Kidney (tissue), 14 donors: ENCODE measurements around the gene HIP1R. TPM values are rescaled to one million over a fixed set of nuclear protein-coding genes. Genes with fewer than 3 reads are reported as not detected.

Source experiments
- DNase-seq, 5 donors: peaks; one replicate each; pipeline ENCODE4 v3.0.0-alpha.2; 2013 to 2020
- FAIRE-seq: peaks from 2 replicates; lab custom pipeline; 2012; peaks lifted over from hg19 to GRCh38; lab: Jason Lieb, UNC
- H3K27ac ChIP-seq, 2 donors: one replicate each; pipeline ENCODE4 v1.7.0; 2013; ENCODE audit warnings: low read depth in 2 of 2, low read length in 2 of 2, inconsistent platforms in 1 of 2
- H3K27me3 ChIP-seq: one replicate; pipeline ENCODE4 v1.7.1; 2013; ENCODE audit warnings: low read length, inconsistent platforms; ENCODE audit not compliant: control insufficient read depth, insufficient read depth
- H3K36me3 ChIP-seq, 3 donors: one replicate each; pipeline versions ENCODE4 v1.7.0 to v1.7.1; 2013; ENCODE audit warnings: low read length in 3 of 3, control low read depth in 1 of 3, inconsistent platforms in 1 of 3; ENCODE audit not compliant: insufficient read depth in 3 of 3, control insufficient read depth in 2 of 3
- H3K4me1 ChIP-seq, 3 donors: one replicate each; pipeline versions ENCODE4 v1.7.0 to v1.7.1; 2013; ENCODE audit warnings: low read length in 3 of 3, inconsistent platforms in 1 of 3, low read depth in 1 of 3; ENCODE audit not compliant: control insufficient read depth in 2 of 3, insufficient read depth in 2 of 3
- H3K4me3 ChIP-seq, 3 donors: one replicate each; pipeline versions ENCODE4 v1.7.0 to v1.8.1; 2013; ENCODE audit warnings: low read length in 3 of 3, control low read depth in 1 of 3, inconsistent platforms in 1 of 3
- H3K9ac ChIP-seq, 3 donors: one replicate each; pipeline versions ENCODE4 v1.7.0 to v1.7.1; 2013; ENCODE audit warnings: low read length in 3 of 3, control low read depth in 1 of 3, inconsistent platforms in 1 of 3
- H3K9me3 ChIP-seq, 3 donors: one replicate each; pipeline versions ENCODE4 v1.7.0 to v1.7.1; 2013; ENCODE audit warnings: low read length in 3 of 3, control low read depth in 1 of 3, inconsistent platforms in 1 of 3; ENCODE audit not compliant: control insufficient read depth in 2 of 3, insufficient read depth in 1 of 3
- CTCF ChIP-seq: IDR thresholded peaks from 3 replicates; pipeline ENCODE4 v1.5.1; 2012; ENCODE audit warnings: mild to moderate bottlenecking, moderate library complexity, borderline replicate concordance; ENCODE audit not compliant: insufficient read depth; ENCODE audit errors: extremely low read depth
- intact Hi-C: fragments of 100-400 bp; cut with DNase I; formaldehyde crosslinking; loops from one replicate; pipeline ENCODE4 v1.11.1; 2022
- polyA plus RNA-seq: library from polyadenylated mRNA; stranded (reverse); fragments of 350-450 nt; fragmentation: Illumina TruSeq; extraction: RNeasy Lipid Tissue Mini Kit (QIAGEN cat#74804); gene quantifications from one replicate; pipeline ENCODE4 v1.2.3, GENCODE V29; 2014; ENCODE audit warnings: low read depth, low replicate concordance; ENCODE audit not compliant: insufficient read depth
- total RNA-seq: library from RNA; stranded (reverse); fragmentation: NEBNext Ultra II Directional; extraction: Animal tissue kit (Norgen Biotek cat#: 25700); gene quantifications from one replicate; pipeline ENCODE4 v1.2.1, GENCODE V29; 2021
- donor health status: control.
- donor health status: control.
- donor health status: control.
- donor health status: control.
- donor health status: control.
- donor health status: DM: yes; HTN: yes; CAD: no.
- donor health status: Normal renal cell carcinoma (clear cell type).

The HIP1R gene
- total and polyA plus RNA-seq, 2 donors from 2014 or later = 39.4 to 87.8 TPM

GRCh38 chr12:122909442-122910288, 74.4 kb downstream of the HIP1R start:
- intact Hi-C loops = no loop called here
- no peak for FAIRE-seq

More at GRCh38 chr12:122909442-122910288, 74.4 kb downstream of the HIP1R start:
- H3K27ac ChIP-seq = no peak overlapping the region
- DNase-seq = no peak
- no peaks in the 10 kb centered on the region for H3K36me3 ChIP-seq
- no peaks in the 10 kb centered on the region for H3K9me3 ChIP-seq
- H3K27me3 ChIP-seq = no peaks in the 10 kb centered on the region
- no peak overlapping the region for H3K9ac ChIP-seq
- H3K4me3 ChIP-seq = no peak overlapping the region
- H3K4me1 ChIP-seq = no peaks in the 10 kb centered on the region
- no peak for TF ChIP-seq CTCF

Other genes starting within 250 kb of the HIP1R start
- not detected for gene HCAR2, start 132.1 kb upstream of the HIP1R start, total RNA-seq
- not detected for gene HCAR2, start 132.1 kb upstream of the HIP1R start, polyA plus RNA-seq
- gene HCAR3, start 118.6 kb upstream of the HIP1R start, total RNA-seq = not detected
- not detected for gene HCAR3, start 118.6 kb upstream of the HIP1R start, polyA plus RNA-seq
- gene HCAR1, start 104.6 kb upstream of the HIP1R start, total RNA-seq = 0.72 TPM
- 0.99 TPM for gene HCAR1, start 104.6 kb upstream of the HIP1R start, polyA plus RNA-seq
- 35.7 TPM for gene DENR, start 82.6 kb upstream of the HIP1R start, total RNA-seq
- gene DENR, start 82.6 kb upstream of the HIP1R start, polyA plus RNA-seq = 31.5 TPM
- gene CCDC62, start 60.9 kb upstream of the HIP1R start, total RNA-seq = 0.22 TPM
- not detected for gene CCDC62, start 60.9 kb upstream of the HIP1R start, polyA plus RNA-seq
- 47.8 TPM for gene VPS37B, start 60.7 kb downstream of the HIP1R start, total RNA-seq
- gene VPS37B, start 60.7 kb downstream of the HIP1R start, polyA plus RNA-seq = 21.4 TPM
- 7.6 TPM for gene ABCB9, start 131.0 kb downstream of the HIP1R start, total RNA-seq
- gene ABCB9, start 131.0 kb downstream of the HIP1R start, polyA plus RNA-seq = 4.6 TPM
- 22.9 TPM for gene OGFOD2, start 139.8 kb downstream of the HIP1R start, total RNA-seq
- gene OGFOD2, start 139.8 kb downstream of the HIP1R start, polyA plus RNA-seq = 27.5 TPM
- 168 TPM for gene ARL6IP4, start 145.2 kb downstream of the HIP1R start, total RNA-seq
- 362 TPM for gene ARL6IP4, start 145.2 kb downstream of the HIP1R start, polyA plus RNA-seq